SK-N-SH treated with all-trans-retinoic acid at 6 μM for 48 hours (cell line): Measurements from ENCODE around the gene ESRRA.

Source experiments
- ATAC-seq: fragments of 200-7000 bp; cut with Tn5 transposase; 3 replicates; pipeline ENCODE4 v1.9.1; 2020; ENCODE audit warnings: mild to moderate bottlenecking, moderate library complexity
- ARNTL ChIP-seq: fragments of 450-650 bp; formaldehyde crosslinking; IDR thresholded peaks from 2 replicates; pipeline ENCODE4 v1.5.0; 2020; ENCODE audit warnings: low read depth, mild to moderate bottlenecking, moderate library complexity, borderline replicate concordance
- BACH2 ChIP-seq: fragments of 250-450 bp; sonication (Bioruptor Pico); IDR thresholded peaks from 2 replicates; pipeline ENCODE4 v1.9.0; 2021; ENCODE audit warnings: mild to moderate bottlenecking, borderline replicate concordance
- CREB5 ChIP-seq: fragments of 250-450 bp; sonication (Bioruptor Pico); IDR thresholded peaks from 2 replicates; pipeline ENCODE4 v1.5.1; 2020; ENCODE audit warnings: low read depth, mild to moderate bottlenecking, moderate library complexity
- CSDC2 ChIP-seq: fragments of 250-450 bp; sonication (Bioruptor Pico); IDR thresholded peaks from 2 replicates; pipeline ENCODE4 v1.5.0; 2020; ENCODE audit warnings: mild to moderate bottlenecking, moderate library complexity
- CSRNP3 ChIP-seq: fragments of 250-450 bp; sonication (Bioruptor Pico); IDR thresholded peaks from 2 replicates; pipeline ENCODE4 v1.5.1; 2021; ENCODE audit warnings: mild to moderate bottlenecking, moderate library complexity
- GLIS3 ChIP-seq: fragments of 250-450 bp; sonication (Bioruptor Pico); IDR thresholded peaks from 2 replicates; pipeline ENCODE4 v1.5.0; 2020; ENCODE audit warnings: mild to moderate bottlenecking, moderate library complexity
- ISL1 ChIP-seq: fragments of 250-450 bp; sonication (Bioruptor Pico); IDR thresholded peaks from 2 replicates; pipeline ENCODE4 v2.1.2; 2022; ENCODE audit warnings: mild to moderate bottlenecking, moderate library complexity
- OSR1 ChIP-seq: fragments of 250-450 bp; sonication (Bioruptor Pico); IDR thresholded peaks from 2 replicates; pipeline ENCODE4 v1.8.0; 2022; ENCODE audit warnings: moderate library complexity, mild to moderate bottlenecking, inconsistent platforms
- PATZ1 ChIP-seq: fragments of 250-450 bp; sonication (Bioruptor Pico); IDR thresholded peaks from 2 replicates; pipeline ENCODE4 v1.8.0; 2020; ENCODE audit warnings: mild to moderate bottlenecking, moderate library complexity, borderline replicate concordance
- RARB ChIP-seq: fragments of 250-450 bp; sonication (Bioruptor Pico); IDR thresholded peaks from 2 replicates; pipeline ENCODE4 v1.8.0; 2021; ENCODE audit warnings: mild to moderate bottlenecking, moderate library complexity
- SNAI2 ChIP-seq: fragments of 250-450 bp; sonication (Bioruptor Pico); IDR thresholded peaks from 2 replicates; pipeline ENCODE4 v1.5.0; 2020; ENCODE audit warnings: mild to moderate bottlenecking, moderate library complexity
- TCF4 ChIP-seq: fragments of 250-450 bp; sonication (Bioruptor Pico); IDR thresholded peaks from 2 replicates; pipeline ENCODE4 v1.8.0; 2021; ENCODE audit warnings: mild to moderate bottlenecking, moderate library complexity, borderline replicate concordance
- TOX ChIP-seq: fragments of 250-450 bp; sonication (Bioruptor Pico); IDR thresholded peaks from 2 replicates; pipeline ENCODE4 v1.8.0; 2021; ENCODE audit warnings: mild to moderate bottlenecking, moderate library complexity, borderline replicate concordance
- TSHZ2 ChIP-seq: fragments of 250-450 bp; sonication (Bioruptor Pico); IDR thresholded peaks from 2 replicates; pipeline ENCODE4 v1.5.0; 2020; ENCODE audit warnings: mild to moderate bottlenecking, moderate library complexity
- ZC3H10 ChIP-seq: fragments of 250-450 bp; sonication (Bioruptor Pico); IDR thresholded peaks from 2 replicates; pipeline ENCODE4 v1.5.1; 2021; ENCODE audit warnings: mild to moderate bottlenecking, moderate library complexity
- ZFP3 ChIP-seq: fragments of 250-450 bp; sonication (Bioruptor Pico); IDR thresholded peaks from 2 replicates; pipeline ENCODE4 v1.5.0; 2020; ENCODE audit warnings: mild to moderate bottlenecking, moderate library complexity
- ZFP30 ChIP-seq: fragments of 450-650 bp; formaldehyde crosslinking; IDR thresholded peaks from 2 replicates; pipeline ENCODE4 v1.5.0; 2022; ENCODE audit warnings: mild to moderate bottlenecking, moderate library complexity
- ZNF8 ChIP-seq: fragments of 450-650 bp; formaldehyde crosslinking; IDR thresholded peaks from 2 replicates; pipeline ENCODE4 v1.5.0; 2020; ENCODE audit warnings: mild to moderate bottlenecking, moderate library complexity

Gene ESRRA

GRCh38 chr11:64258356-64258755 is 47.0 kb upstream of the ESRRA start:
- TF ChIP-seq BACH2 (CRISPR knock-in tag) (no peak), RARB (CRISPR knock-in tag) (no peak), ISL1 (no peak), ZFP3 (CRISPR knock-in tag) (no peak), CREB5 (CRISPR knock-in tag) (no peak), CSDC2 (no peak)
- ATAC-seq: no peak

- no peak for ATAC-seq
These were observed 46.3 kb upstream of the ESRRA start for GRCh38 chr11:64258946-64259532.

GRCh38 chr11:64259533-64260067 is 45.7 kb upstream of the ESRRA start:
- no peak for ATAC-seq
- no peak for TF ChIP-seq ARNTL

More at GRCh38 chr11:64258946-64259532, 46.3 kb upstream of the ESRRA start:
- TF ChIP-seq OSR1 (no peak), ZC3H10 (CRISPR knock-in tag) (no peak), CSDC2 (no peak), ZFP3 (CRISPR knock-in tag) (no peak)

GRCh38 chr11:64260147-64260708 is 45.1 kb upstream of the ESRRA start:
- ATAC-seq: no peak
- TF ChIP-seq CSDC2: no peak
- TF ChIP-seq ARNTL: no peak
- TF ChIP-seq ISL1: no peak
- TF ChIP-seq BACH2 (CRISPR knock-in tag): no peak
- TF ChIP-seq SNAI2 (CRISPR knock-in tag): no peak
- no peak for TF ChIP-seq OSR1
- no peak for TF ChIP-seq GLIS3 (CRISPR knock-in tag)
- TF ChIP-seq TSHZ2 (CRISPR knock-in tag): no peak
- no peak for TF ChIP-seq TOX
- no peak for TF ChIP-seq CREB5 (CRISPR knock-in tag)
- TF ChIP-seq RARB (CRISPR knock-in tag): no peak
- TF ChIP-seq ZFP30 (CRISPR knock-in tag): no peak
- no peak for TF ChIP-seq CSRNP3 (CRISPR knock-in tag)
- TF ChIP-seq TCF4: no peak
- TF ChIP-seq ZFP3 (CRISPR knock-in tag): no peak
- TF ChIP-seq ZC3H10 (CRISPR knock-in tag): no peak
- no peak for TF ChIP-seq PATZ1
- no peak for TF ChIP-seq ZNF8 (CRISPR knock-in tag)
